Suprapubic skin (tissue), 4 donors: Measurements from ENCODE around the gene SLF2. TPM values are rescaled to one million over a fixed set of nuclear protein-coding genes. Genes with fewer than 3 reads are reported as not detected.

Experiments
- DNase-seq, 2 donors: peaks; one replicate each; pipeline ENCODE4 v3.0.0-alpha.2; 2019; ENCODE audit warnings: low spot score in 2 of 2
- H3K27ac ChIP-seq: fragments of 200-600 bp; sonication (generic); one replicate; pipeline ENCODE4 v1.5.1; 2019
- H3K27me3 ChIP-seq: fragments of 200-600 bp; sonication (generic); one replicate; pipeline ENCODE4 v1.5.1; 2019
- H3K36me3 ChIP-seq: fragments of 200-600 bp; sonication (generic); one replicate; pipeline ENCODE4 v1.5.1; 2019
- H3K4me1 ChIP-seq: fragments of 200-600 bp; sonication (generic); one replicate; pipeline ENCODE4 v1.5.1; 2019
- H3K4me3 ChIP-seq: fragments of 200-600 bp; sonication (generic); one replicate; pipeline ENCODE4 v1.5.1; 2019; ENCODE audit warnings: mild to moderate bottlenecking
- H3K9me3 ChIP-seq: fragments of 200-600 bp; sonication (generic); one replicate; pipeline ENCODE4 v1.5.1; 2019
- EP300 ChIP-seq: sonication (generic); formaldehyde crosslinking; IDR thresholded peaks from one replicate; pipeline ENCODE4 v1.6.1; 2017; ENCODE audit warnings: antibody characterized with exemption
- POLR2A ChIP-seq, 2 donors: fragments of 450-650 bp; IDR thresholded peaks; one replicate each; pipeline ENCODE4 v1.6.1; 2017; ENCODE audit warnings: antibody characterized with exemption in 2 of 2, mild to moderate bottlenecking in 2 of 2, moderate library complexity in 2 of 2
- POLR2AphosphoS5 ChIP-seq, 3 donors: sonication (generic); formaldehyde crosslinking; IDR thresholded peaks; one replicate each; pipeline ENCODE4 v1.6.1; 2017; ENCODE audit warnings: antibody characterized with exemption in 3 of 3
- WGBS: methylation state at CpG from one replicate; pipeline ENCODE4 v1.1.5; 2018; 5-methylcytosine and 5-hydroxymethylcytosine counted together
- total RNA-seq, 4 donors: library from RNA; depleted of rRNA; stranded (reverse); fragments of >200 nt; gene quantifications; one replicate each; pipeline ENCODE4 v1.1.0, GENCODE V29; 2016
- TF ChIP-seq, protein P1 (sequence below), 2 donors: fragments of 200-600 bp in 1 of 2; fragments of 450-650 bp in 1 of 2; sonication (generic) in 1 of 2; IDR thresholded peaks; one replicate each; pipeline ENCODE4 v1.5.1; 2016 to 2019; ENCODE audit warnings: antibody characterized with exemption in 2 of 2, mild to moderate bottlenecking in 1 of 2, moderate library complexity in 1 of 2

The SLF2 gene
- total RNA-seq, 4 donors from 2014 or later, result 11.6 to 41.4 (median 15.6) TPM

DNA sequence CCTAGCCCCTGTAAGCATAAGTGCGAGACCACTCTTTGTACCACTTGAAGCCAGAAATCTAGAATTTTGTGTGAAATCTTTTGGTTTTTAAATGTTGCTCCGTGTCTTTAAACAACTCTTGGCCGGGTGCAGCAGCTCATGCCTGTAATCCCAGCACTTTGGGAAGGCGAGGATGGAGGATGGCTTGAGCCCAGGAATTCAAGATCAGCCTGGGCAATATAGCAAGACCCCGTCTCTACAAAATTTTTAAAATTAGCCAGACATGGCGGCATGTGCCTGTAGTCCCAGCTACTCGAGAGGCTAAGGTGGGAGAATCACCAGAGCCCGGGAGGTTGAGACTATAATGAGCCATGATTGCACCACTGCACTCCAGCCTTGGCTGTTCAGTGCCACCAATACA is 4.4 kb upstream of the SLF2 start:
- TF ChIP-seq, protein P1, sequence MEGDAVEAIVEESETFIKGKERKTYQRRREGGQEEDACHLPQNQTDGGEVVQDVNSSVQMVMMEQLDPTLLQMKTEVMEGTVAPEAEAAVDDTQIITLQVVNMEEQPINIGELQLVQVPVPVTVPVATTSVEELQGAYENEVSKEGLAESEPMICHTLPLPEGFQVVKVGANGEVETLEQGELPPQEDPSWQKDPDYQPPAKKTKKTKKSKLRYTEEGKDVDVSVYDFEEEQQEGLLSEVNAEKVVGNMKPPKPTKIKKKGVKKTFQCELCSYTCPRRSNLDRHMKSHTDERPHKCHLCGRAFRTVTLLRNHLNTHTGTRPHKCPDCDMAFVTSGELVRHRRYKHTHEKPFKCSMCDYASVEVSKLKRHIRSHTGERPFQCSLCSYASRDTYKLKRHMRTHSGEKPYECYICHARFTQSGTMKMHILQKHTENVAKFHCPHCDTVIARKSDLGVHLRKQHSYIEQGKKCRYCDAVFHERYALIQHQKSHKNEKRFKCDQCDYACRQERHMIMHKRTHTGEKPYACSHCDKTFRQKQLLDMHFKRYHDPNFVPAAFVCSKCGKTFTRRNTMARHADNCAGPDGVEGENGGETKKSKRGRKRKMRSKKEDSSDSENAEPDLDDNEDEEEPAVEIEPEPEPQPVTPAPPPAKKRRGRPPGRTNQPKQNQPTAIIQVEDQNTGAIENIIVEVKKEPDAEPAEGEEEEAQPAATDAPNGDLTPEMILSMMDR (IDR thresholded peaks at IDR 0.05), result no peak
- TF ChIP-seq POLR2A (IDR thresholded peaks at IDR 0.05) (no peak), POLR2AphosphoS5 (IDR thresholded peaks at IDR 0.05) (no peak), EP300 (no peak)
- no peaks in the 10 kb centered on the region for H3K27me3 ChIP-seq
- peaks cover 10% of the 10 kb centered on the region for H3K4me1 ChIP-seq
- DNase-seq, result no peak
- 86% methylated on average over 8 of the region's 8 CpGs for WGBS
- H3K4me3 ChIP-seq, result no peak overlapping the region
- no peaks in the 10 kb centered on the region for H3K36me3 ChIP-seq
- H3K27ac ChIP-seq, result no peak overlapping the region
- no peaks in the 10 kb centered on the region for H3K9me3 ChIP-seq

GRCh38 chr10:100909501-100910263 is 3.1 kb upstream of the SLF2 start:
- 34% methylated on average over 6 of the region's 6 CpGs for WGBS
- Histone ChIP-seq H3K27ac (no peak overlapping the region), H3K4me3 (no peak overlapping the region), H3K4me1 (peaks cover 23% of the 10 kb centered on the region), H3K27me3 (no peaks in the 10 kb centered on the region), H3K9me3 (no peaks in the 10 kb centered on the region), H3K36me3 (no peaks in the 10 kb centered on the region)
- no peak for DNase-seq
- TF ChIP-seq EP300, result no peak
- TF ChIP-seq, protein P1 (IDR thresholded peaks at IDR 0.05), result no peak

GRCh38 chr10:100911472-100911871 is 1.3 kb upstream of the SLF2 start:
- Histone ChIP-seq H3K9me3 (no peaks in the 10 kb centered on the region), H3K36me3 (peaks cover 2% of the 10 kb centered on the region), H3K27me3 (no peaks in the 10 kb centered on the region), H3K4me3 (no peak overlapping the region), H3K4me1 (peaks cover 30% of the 10 kb centered on the region), H3K27ac (no peak overlapping the region)
- 87% methylated on average over 4 of the region's 4 CpGs for WGBS
- no peak for DNase-seq
- TF ChIP-seq POLR2AphosphoS5 (IDR thresholded peaks at IDR 0.05) (no peak), EP300 (no peak)
- TF ChIP-seq, protein P1 (IDR thresholded peaks at IDR 0.05), result no peak

- Histone ChIP-seq H3K4me1 (peaks cover 30% of the 10 kb centered on the region), H3K4me3 (peak overlapping the region; percentile 96), H3K9me3 (no peaks in the 10 kb centered on the region), H3K27ac (peak overlapping the region; percentile 94), H3K27me3 (no peaks in the 10 kb centered on the region), H3K36me3 (peaks cover 8% of the 10 kb centered on the region)
- DNase-seq, result no peak
- TF ChIP-seq, protein P1 (IDR thresholded peaks at IDR 0.05), result no peak
- TF ChIP-seq POLR2A (IDR thresholded peaks at IDR 0.05) (no peak), EP300 (no peak), POLR2AphosphoS5 (IDR thresholded peaks at IDR 0.05) (no peak)
- WGBS, result 10% methylated on average over 11 of the region's 12 CpGs
Measured at GRCh38 chr10:100912013-100912604, 654 bp upstream of the SLF2 start.

- no peak for DNase-seq
- H3K36me3 ChIP-seq, result peaks cover 22% of the 10 kb centered on the region
Measured at GRCh38 chr10:100913470-100913865, 705 bp downstream of the SLF2 start.

More at GRCh38 chr10:100913470-100913865, 705 bp downstream of the SLF2 start:
- 2% methylated on average over 10 of the region's 10 CpGs for WGBS
- Histone ChIP-seq H3K4me3 (peak overlapping the region; percentile 96), H3K27me3 (no peaks in the 10 kb centered on the region), H3K4me1 (peaks cover 30% of the 10 kb centered on the region), H3K27ac (peak overlapping the region; percentile 94), H3K9me3 (no peaks in the 10 kb centered on the region)
- TF ChIP-seq EP300 (no peak), POLR2AphosphoS5 (IDR thresholded peaks at IDR 0.05) (no peak), POLR2A (IDR thresholded peaks at IDR 0.05) (no peak)
- TF ChIP-seq, protein P1 (IDR thresholded peaks at IDR 0.05), result no peak
